Inferior parietal cortex (tissue), 1 donor: ENCODE measurements around the gene EBI3.
"Not testable (repeated sequence)": the region's sequence is repeated elsewhere in the genome, so short reads cannot be mapped to it uniquely, and the experiment has no call there.

ENCODE experiments used
- DNase-seq: peaks from one replicate; pipeline ENCODE4 v3.0.0-alpha.2; 2016; ENCODE audit errors: extremely low spot score

EBI3 gene

GRCh38 chr19:4234142-4234861 lies 5.0 kb downstream of the EBI3 start:
- DNase-seq: no peak

GRCh38 chr19:4234862-4235201 lies 5.5 kb downstream of the EBI3 start:
- DNase-seq: no peak

DNA sequence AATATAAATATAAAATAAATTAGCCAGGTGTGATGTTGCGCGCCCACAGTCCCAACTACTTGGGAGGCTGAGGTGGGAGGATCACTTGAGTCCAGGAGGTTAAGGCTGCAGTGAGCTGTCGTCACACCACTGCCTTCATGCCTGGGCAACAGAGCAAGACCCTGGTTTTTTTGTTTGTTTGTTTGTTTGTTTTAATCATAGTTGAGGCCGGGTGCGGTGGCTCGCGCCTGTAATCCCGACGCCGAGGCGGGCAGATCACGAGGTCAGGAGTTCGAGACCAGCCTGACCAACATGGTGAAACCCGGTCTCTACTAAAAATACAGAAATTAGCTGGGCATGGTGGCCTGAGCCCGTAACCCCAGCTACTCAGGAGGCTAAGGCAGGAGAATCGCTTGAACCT lies 8.2 kb downstream of the EBI3 start:
- DNase-seq: not testable (repeated sequence)

DNA sequence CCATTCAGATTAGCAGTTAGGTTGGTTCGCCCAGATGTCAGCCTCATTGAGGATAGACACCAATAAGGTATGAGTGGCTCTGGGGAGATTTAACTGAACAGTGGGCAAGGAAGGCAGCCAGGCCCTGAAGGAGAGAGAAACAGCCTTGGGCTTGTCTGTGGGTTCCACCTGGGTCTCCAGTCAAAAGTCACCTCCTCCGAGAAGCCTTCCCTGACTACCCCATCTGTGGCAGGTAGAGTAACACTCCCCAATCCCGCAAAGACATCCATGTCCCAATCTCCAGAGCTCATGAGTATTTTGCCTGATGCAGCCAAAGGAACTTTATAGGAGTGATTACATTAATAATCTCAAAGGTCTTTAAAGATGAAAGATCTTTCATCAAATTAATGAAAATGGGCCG lies 9.5 kb downstream of the EBI3 start:
- no peak for DNase-seq

DNA sequence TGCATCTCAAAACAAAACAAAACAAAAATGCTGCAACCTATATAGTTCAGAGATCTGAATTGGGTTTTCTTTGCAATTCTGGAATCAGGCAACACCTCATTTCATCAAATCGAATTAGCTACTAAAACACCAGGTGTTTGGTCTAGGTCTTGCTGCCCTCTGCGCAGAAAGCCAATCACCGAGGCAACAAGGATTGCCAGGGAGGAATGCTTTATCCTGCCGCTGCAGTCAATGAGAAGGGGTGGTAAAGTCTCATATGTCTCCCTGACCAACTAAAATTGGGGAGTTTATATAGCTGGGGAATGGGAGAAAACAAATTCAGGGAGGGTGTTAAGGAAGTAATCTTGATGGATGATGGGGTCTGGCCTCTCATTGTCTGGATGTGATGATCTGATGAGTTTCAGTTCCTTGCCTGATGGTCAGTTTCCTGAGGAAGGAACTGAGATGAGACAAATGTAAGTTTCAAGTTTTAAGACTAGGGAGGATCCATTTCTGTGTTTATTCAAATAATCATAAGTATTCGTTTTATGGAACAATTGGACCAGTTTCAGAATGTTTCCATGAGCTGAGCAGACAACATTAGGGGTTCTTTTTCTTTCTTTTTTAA lies 12.6 kb downstream of the EBI3 start:
- no peak for DNase-seq

- not testable (repeated sequence) for DNase-seq
Observed at GRCh38 chr19:4245938-4246337, 16.6 kb downstream of the EBI3 start.

DNA sequence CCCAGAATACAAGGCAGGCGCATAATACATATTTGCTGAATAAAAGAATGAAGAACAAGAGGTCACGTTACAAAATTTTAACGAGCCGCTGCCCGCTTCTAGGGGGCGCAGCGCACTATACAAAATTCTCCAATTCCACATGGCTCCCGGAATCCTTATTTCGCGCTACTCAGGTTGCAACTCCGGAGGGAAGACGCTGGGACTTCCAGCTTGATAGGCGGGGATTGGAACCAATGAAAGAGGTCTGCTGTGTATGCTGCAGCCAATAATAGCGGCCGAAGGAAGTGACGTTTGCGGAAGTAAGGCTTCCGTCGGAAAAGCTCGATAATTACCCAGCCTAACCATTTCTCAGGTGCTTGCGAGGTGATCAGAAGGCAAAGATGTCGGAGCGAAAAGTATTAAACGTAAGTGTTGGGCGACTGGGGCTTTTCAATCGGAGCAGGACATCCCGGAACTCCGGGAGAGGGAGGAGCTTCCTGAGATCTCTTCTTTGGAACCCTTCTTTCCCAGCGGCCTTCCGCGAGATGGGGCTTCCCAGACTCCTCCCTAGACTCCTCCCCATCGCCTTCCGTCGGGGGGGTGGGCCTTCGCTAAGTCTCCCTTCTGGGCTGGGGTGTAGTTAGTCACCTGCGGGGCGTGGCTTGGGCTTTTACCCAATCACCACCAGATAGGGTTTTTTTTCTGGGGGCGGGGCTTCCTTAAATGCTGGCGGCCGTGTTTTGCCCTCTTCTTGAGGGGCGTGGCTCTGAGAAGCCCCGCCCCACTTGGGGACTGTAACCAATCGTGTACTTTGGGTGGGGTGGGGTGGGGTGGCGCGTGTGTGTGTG lies 17.7 kb downstream of the EBI3 start, which contains the start of gene YJU2:
Gene YJU2, plus strand, starts transcription at position 314 of the 827 bp plus-strand sequence. Its CDS starts 67 bp downstream, at position 381.
- peak; percentile 99 for DNase-seq

DNA sequence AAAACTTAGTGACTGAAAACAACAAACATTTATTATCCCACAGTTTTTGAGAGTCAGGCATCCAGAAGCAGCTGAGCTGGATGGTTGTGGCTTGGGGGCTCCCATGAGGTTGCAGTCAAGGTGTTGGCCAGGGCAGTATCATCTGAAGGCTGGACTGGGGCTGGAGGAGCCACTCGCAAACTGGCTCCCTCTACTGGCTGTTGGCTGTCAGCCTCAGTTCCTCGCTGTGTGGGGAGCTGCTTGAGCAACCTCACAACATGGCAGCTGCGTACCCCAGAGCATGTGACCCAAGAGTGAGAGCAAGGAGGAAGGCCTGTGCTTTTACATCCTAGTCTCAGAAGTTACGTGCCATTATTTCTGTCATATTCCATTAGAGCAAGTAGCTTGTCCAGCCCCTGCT lies 27.2 kb downstream of the EBI3 start:
- no peak for DNase-seq

DNA sequence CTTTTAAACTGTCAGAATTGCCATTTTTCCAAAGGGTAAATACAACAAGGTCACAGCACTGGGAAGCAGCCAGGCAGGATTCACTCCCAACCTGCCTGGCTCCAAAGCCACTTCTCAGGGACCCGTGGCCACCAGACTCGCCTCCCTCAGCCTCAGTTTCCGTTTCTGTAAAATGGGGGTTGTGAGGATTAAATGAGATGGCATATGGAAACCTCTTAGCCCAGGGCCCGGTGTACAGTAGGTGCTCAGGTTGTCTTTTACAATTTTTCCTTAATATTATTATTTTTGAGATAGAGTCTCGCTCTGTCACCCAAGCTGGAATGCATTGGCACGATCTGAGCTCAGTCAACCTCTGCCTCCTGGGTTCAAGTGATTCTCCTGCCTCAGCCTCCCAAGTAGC lies 27.7 kb downstream of the EBI3 start:
- DNase-seq: no peak

DNA sequence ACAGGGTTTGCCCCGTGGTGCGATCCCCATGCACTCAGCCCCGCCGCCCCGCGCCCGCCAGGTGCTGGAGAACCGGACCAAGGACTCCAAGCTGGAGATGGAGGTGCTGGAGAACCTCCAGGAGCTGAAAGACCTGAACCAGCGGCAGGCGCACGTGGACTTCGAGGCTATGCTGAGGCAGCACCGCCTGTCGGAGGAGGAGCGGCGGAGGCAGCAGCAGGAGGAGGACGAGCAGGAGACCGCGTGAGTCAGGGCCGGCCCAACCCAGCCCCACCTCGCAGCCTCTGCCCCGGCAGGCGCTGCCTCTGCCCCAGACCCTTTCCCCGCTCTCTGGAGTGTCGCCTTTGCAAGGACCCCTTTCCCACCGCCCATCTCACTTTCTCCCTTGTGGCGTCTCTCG lies 28.9 kb downstream of the EBI3 start:
- no peak for DNase-seq

GRCh38 chr19:4260613-4261191 lies 31.4 kb downstream of the EBI3 start:
- no peak for DNase-seq

DNA sequence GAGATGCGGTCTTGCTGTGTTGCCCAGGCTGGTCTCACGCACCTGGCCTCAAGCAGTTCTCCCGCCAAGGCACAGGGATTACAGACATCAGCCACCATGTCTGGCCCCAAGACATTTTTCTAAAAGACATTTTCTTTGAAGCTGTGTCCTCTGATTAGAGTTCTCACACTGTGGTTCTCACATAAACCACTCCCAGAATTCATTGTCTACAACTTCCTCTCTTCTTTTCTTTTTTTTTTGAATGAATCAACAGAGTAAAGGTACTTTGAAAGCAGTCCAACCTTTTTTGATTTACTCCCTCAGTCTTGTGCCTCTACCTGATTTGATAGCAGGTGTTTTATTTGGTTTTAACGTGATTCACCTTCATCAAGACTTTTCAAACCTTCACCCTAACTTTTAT lies 35.5 kb downstream of the EBI3 start:
- DNase-seq: no peak

DNA sequence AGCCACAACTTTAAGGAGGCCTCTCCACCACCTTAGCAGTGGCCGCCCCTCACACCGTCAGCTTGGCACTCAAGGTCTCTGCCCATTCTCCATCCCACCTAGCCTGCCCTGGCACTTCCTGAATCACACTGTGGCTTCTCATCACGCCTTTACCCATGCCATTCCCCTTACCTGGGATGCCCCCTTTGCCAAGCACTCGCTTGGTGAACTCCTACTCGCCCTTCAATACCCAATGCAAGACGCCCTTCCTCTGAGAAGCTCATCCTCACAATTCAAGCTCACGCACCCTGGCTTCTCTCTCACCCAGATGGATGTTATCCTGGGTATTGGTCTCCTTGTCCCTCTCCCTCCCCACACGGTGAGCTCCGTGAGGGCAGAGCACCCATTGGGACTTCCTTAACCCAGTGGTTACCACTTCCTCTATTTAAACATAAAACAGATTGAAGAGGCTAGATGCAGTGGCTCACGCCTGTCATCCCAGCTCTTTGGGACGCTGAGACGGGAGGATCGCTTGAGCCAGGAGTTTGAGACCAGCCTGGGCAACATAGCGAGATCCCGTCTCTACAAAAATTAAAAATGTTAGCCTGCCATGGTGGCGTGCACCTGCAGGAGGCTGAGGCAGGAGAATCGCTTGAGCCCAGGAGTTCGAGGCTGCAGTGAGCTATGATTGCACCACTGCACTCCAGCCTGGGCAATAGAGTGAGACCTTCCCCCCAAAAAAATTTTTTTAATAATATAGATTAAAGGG lies 37.1 kb downstream of the EBI3 start:
- DNase-seq: no peak

DNA sequence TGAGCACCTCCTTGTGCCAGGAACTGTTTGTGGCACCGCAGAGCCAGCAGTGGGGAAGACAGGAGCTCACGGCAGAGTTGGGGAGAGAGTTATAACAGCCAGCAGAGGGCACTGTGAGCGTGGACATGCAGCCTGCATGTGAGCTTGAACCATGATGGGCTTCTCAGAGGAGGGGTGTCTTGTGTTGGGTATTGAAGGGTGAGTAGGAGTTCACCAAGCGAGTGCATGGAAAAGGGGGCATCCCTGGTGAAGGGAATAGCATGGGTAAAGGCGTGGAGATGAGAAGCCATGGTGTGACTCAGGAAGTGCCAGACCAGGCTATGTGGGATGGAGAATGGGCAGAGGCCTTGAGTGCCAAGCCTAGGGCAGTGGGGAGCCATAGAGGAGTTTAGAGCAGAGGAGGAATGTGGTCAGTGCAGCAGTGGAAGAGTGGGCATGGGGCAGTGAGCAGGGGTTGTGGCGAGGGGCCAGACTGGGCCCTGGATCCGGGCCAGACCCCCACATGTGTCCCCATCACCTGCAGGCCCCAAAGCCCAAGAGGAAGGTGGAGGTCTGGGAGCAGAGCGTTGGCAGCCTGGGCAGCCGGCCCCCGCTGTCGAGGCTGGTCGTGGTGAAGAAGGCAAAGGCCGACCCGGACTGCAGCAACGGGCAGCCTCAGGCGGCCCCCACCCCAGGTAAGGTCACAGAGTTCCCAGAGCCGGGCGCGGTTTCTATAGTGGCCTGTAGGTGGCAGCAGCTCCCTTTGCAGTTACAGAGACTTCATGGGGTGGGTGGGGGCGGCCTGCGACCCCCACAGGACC lies 38.0 kb downstream of the EBI3 start:
- DNase-seq: peak; percentile 25

GRCh38 chr19:4267901-4268815 lies 38.8 kb downstream of the EBI3 start:
- no peak for DNase-seq

DNA sequence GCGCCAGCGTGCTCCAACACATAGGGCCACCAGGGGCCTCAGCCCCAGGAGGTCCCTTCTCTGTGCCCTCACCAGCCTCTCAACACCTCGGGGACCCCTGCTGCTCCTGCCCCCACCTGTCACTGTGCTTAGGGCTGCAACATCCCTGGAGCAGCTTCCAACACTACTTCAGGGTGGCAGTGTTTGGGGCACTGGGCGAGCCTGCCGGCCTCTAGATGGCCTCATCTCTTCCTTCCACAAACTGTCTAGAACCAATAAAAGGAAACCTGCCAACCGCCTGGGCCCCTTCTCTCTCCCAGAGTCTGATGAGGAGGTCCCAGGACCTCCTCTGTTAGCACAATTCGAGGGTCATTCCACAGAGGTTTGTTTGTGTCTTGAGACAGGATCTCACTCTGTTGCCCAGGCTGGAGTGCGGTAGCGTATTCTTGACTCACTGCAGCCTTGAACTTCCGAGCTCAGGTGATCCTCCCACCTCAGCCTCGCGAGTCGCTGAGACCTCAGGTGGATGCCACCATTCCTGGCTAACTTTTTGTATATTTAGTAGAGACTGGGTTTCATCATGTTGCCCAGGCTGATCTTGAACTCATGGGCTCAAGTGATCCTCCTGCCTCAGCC lies 39.6 kb downstream of the EBI3 start:
- DNase-seq: no peak

GRCh38 chr19:4272894-4273293 lies 43.6 kb downstream of the EBI3 start:
- no peak for DNase-seq

GRCh38 chr19:4274321-4274686 lies 45.0 kb downstream of the EBI3 start:
- DNase-seq: not testable (repeated sequence)

GRCh38 chr19:4277191-4277696 lies 47.9 kb downstream of the EBI3 start:
- no peak for DNase-seq
